Stimulated activated naive CD8-positive, alpha-beta T cell treated with anti-CD3 and anti-CD28 coated beads, Interleukin-15, Interleukin-2, amounts not matched to agents 100 U/mL and 50 U/mL, for 24 hours (primary cell): ENCODE measurements around the gene RPS6KA5.
A peak's percentile ranks its signal among the peaks of the same experiment; 100 is the strongest.
"Not testable (repeated sequence)": the region's sequence is repeated elsewhere in the genome, so short reads cannot be mapped to it uniquely, and the experiment has no call there.

Source experiments
- ATAC-seq: fragments of 150-1000 bp; cut with Tn5 transposase; one replicate; pipeline ENCODE4 v1.10.0; 2021
- DNase-seq: peaks from one replicate; pipeline ENCODE4 v3.0.0; 2021

RPS6KA5 gene

GRCh38 chr14:90830931-90831701 lies 229.3 kb downstream of the RPS6KA5 start:
- DNase-seq (no peak), ATAC-seq (no peak)

GRCh38 chr14:90829677-90830076 lies 230.8 kb downstream of the RPS6KA5 start:
- no peak for DNase-seq

GRCh38 chr14:90828642-90829487 lies 231.6 kb downstream of the RPS6KA5 start:
- DNase-seq = peak; percentile 24
- ATAC-seq = peak; percentile 26

More at GRCh38 chr14:90829677-90830076, 230.8 kb downstream of the RPS6KA5 start:
- no peak for ATAC-seq

- ATAC-seq (peak; percentile 99), DNase-seq (peak; percentile 94)
These were observed 232.4 kb downstream of the RPS6KA5 start for GRCh38 chr14:90827919-90828610.

GRCh38 chr14:90823542-90823941 lies 236.9 kb downstream of the RPS6KA5 start:
- DNase-seq, ATAC-seq: not testable (repeated sequence)

- ATAC-seq (peak; percentile 92), DNase-seq (peak; percentile 79)
These were observed 239.5 kb downstream of the RPS6KA5 start for GRCh38 chr14:90820958-90821357.

GRCh38 chr14:90819734-90820393 lies 240.6 kb downstream of the RPS6KA5 start:
- DNase-seq (no peak), ATAC-seq (no peak)

GRCh38 chr14:90818715-90819114 lies 241.7 kb downstream of the RPS6KA5 start:
- DNase-seq (no peak), ATAC-seq (no peak)

- no peak for ATAC-seq
- DNase-seq = no peak
These were observed 243.6 kb downstream of the RPS6KA5 start for GRCh38 chr14:90816681-90817436.

- ATAC-seq = peak; percentile 50
- DNase-seq = peak; percentile 50
These were observed 244.4 kb downstream of the RPS6KA5 start, which contains the start of gene TTC7B for GRCh38 chr14:90815822-90816662. Gene TTC7B (minus strand): TSS chr14:90816430. CDS start chr14:90816295, 135 bp downstream.

- DNase-seq (no peak), ATAC-seq (no peak)
These were observed 244.9 kb downstream of the RPS6KA5 start for GRCh38 chr14:90815572-90815821.

GRCh38 chr14:90814806-90815571 lies 245.5 kb downstream of the RPS6KA5 start:
- DNase-seq (no peak), ATAC-seq (no peak)

- DNase-seq (no peak), ATAC-seq (no peak)
These were observed 247.0 kb downstream of the RPS6KA5 start for GRCh38 chr14:90813442-90813841.

GRCh38 chr14:90812109-90812508 lies 248.3 kb downstream of the RPS6KA5 start:
- no peak for DNase-seq
- ATAC-seq = no peak

- no peak for DNase-seq
- ATAC-seq = no peak
These were observed 248.8 kb downstream of the RPS6KA5 start for GRCh38 chr14:90811641-90812040.

- DNase-seq (no peak), ATAC-seq (no peak)
These were observed 249.6 kb downstream of the RPS6KA5 start for GRCh38 chr14:90810806-90811205.

- ATAC-seq (no peak), DNase-seq (no peak)
These were observed 250.7 kb downstream of the RPS6KA5 start for GRCh38 chr14:90809530-90810312.

- ATAC-seq (no peak), DNase-seq (no peak)
These were observed 251.5 kb downstream of the RPS6KA5 start for GRCh38 chr14:90808759-90809529.
